ENCODE data around the gene ENDOV.

Gene ENDOV

GRCh38 chr17:80414803-80415625, at the start of gene ENDOV:
TSS of gene ENDOV (plus strand) at chr17:80415167. CDS start at chr17:80415195, 28 bp downstream.
- DNase-seq = peak; percentile 94

- no peak for DNase-seq
Observed at GRCh38 chr17:80365983-80366382, 49.0 kb upstream of the ENDOV start.

- DNase-seq = no peak
Observed at GRCh38 chr17:80367503-80367902, 47.5 kb upstream of the ENDOV start.

- no peak for DNase-seq
Observed at GRCh38 chr17:80371196-80371595, 43.8 kb upstream of the ENDOV start.

- DNase-seq = no peak
Observed at GRCh38 chr17:80372456-80372855, 42.5 kb upstream of the ENDOV start.

GRCh38 chr17:80372922-80373570, 41.9 kb upstream of the ENDOV start:
- DNase-seq = no peak

- no peak for DNase-seq
Observed at GRCh38 chr17:80374039-80374731, 40.8 kb upstream of the ENDOV start.

GRCh38 chr17:80374732-80375585, 40.0 kb upstream of the ENDOV start:
- no peak for DNase-seq

GRCh38 chr17:80376531-80376930, 38.4 kb upstream of the ENDOV start:
- no peak for DNase-seq

- no peak for DNase-seq
Observed at GRCh38 chr17:80377798-80378197, 37.2 kb upstream of the ENDOV start.

GRCh38 chr17:80379348-80379747, 35.6 kb upstream of the ENDOV start:
- DNase-seq = no peak

GRCh38 chr17:80380068-80380467, 34.9 kb upstream of the ENDOV start:
- no peak for DNase-seq

- DNase-seq = no peak
Observed at GRCh38 chr17:80380555-80381002, 34.4 kb upstream of the ENDOV start.

GRCh38 chr17:80381416-80381923, 33.5 kb upstream of the ENDOV start:
- DNase-seq = no peak

- DNase-seq = no peak
Observed at GRCh38 chr17:80382446-80382845, 32.5 kb upstream of the ENDOV start.

- no peak for DNase-seq
Observed at GRCh38 chr17:80382956-80383355, 32.0 kb upstream of the ENDOV start.

GRCh38 chr17:80384078-80384960, 30.6 kb upstream of the ENDOV start:
- DNase-seq = no peak

GRCh38 chr17:80385046-80385445, 29.9 kb upstream of the ENDOV start:
- DNase-seq = no peak

GRCh38 chr17:80386341-80386740, 28.6 kb upstream of the ENDOV start:
- no peak for DNase-seq

- DNase-seq = no peak
Observed at GRCh38 chr17:80387071-80387470, 27.9 kb upstream of the ENDOV start.

- no peak for DNase-seq
Observed at GRCh38 chr17:80388175-80388574, 26.8 kb upstream of the ENDOV start.
